H9 (cell line): ENCODE data around the gene LINGO3. TPM values are rescaled to one million over a fixed set of nuclear protein-coding genes. Genes with fewer than 3 reads are reported as not detected.

Experiments
- DNase-seq: peaks from one replicate; pipeline ENCODE4 v3.0.0-alpha.2; 2017
- H2AFZ ChIP-seq: one replicate; pipeline ENCODE4 v1.6.1; 2013; ENCODE audit warnings: mild to moderate bottlenecking, low read length, control low read depth, moderate library complexity
- H2AK5ac ChIP-seq: 2 replicates; pipeline ENCODE4 v1.6.1; 2013; ENCODE audit warnings: low read length, control low read depth, mixed read lengths; ENCODE audit not compliant: insufficient read length
- H2BK120ac ChIP-seq: one replicate; pipeline ENCODE4 v1.6.1; 2013; ENCODE audit warnings: low read depth, mild to moderate bottlenecking, low read length, control low read depth, inconsistent platforms; ENCODE audit not compliant: poor library complexity, severe bottlenecking
- H2BK12ac ChIP-seq: 2 replicates; pipeline ENCODE4 v1.6.1; 2013; ENCODE audit warnings: low read length, control low read depth, mixed read lengths, low read depth; ENCODE audit not compliant: insufficient read length
- H2BK15ac ChIP-seq: 2 replicates; pipeline ENCODE4 v1.6.1; 2013; ENCODE audit warnings: low read depth, low read length, control low read depth
- H2BK20ac ChIP-seq: one replicate; pipeline ENCODE4 v1.6.1; 2013; ENCODE audit warnings: low read depth, mild to moderate bottlenecking, low read length, control low read depth, inconsistent platforms; ENCODE audit not compliant: poor library complexity, severe bottlenecking
- H2BK5ac ChIP-seq: 2 replicates; pipeline ENCODE4 v1.6.1; 2013; ENCODE audit warnings: low read length, control low read depth, mixed read lengths; ENCODE audit not compliant: insufficient read length
- H3K14ac ChIP-seq: 2 replicates; pipeline ENCODE4 v1.6.1; 2013; ENCODE audit warnings: low read length, control low read depth; ENCODE audit not compliant: insufficient read depth
- H3K18ac ChIP-seq: 2 replicates; pipeline ENCODE4 v1.6.1; 2013; ENCODE audit warnings: low read depth, mild to moderate bottlenecking, mixed read lengths, low read length, control low read depth; ENCODE audit not compliant: insufficient read length
- H3K23ac ChIP-seq: 2 replicates; pipeline ENCODE4 v1.6.1; 2013; ENCODE audit warnings: low read length, control low read depth, mixed read lengths, low read depth; ENCODE audit not compliant: insufficient read length
- H3K23me2 ChIP-seq: 2 replicates; pipeline ENCODE4 v1.6.1; 2013; ENCODE audit warnings: low read depth, mild to moderate bottlenecking, mixed read lengths, low read length, control low read depth; ENCODE audit not compliant: insufficient read length, poor library complexity, severe bottlenecking
- H3K27ac ChIP-seq: 2 replicates; pipeline ENCODE4 v1.5.1; 2013; ENCODE audit warnings: low read length, control low read depth, mixed read lengths, low read depth; ENCODE audit not compliant: insufficient read length
- H3K27me3 ChIP-seq: 2 replicates; pipeline ENCODE4 v1.6.1; 2013; ENCODE audit warnings: low read length, control low read depth, inconsistent platforms; ENCODE audit not compliant: insufficient read depth
- H3K4ac ChIP-seq: 2 replicates; pipeline ENCODE4 v1.6.1; 2013; ENCODE audit warnings: low read depth, mild to moderate bottlenecking, control low read depth, inconsistent platforms, low read length, moderate library complexity
- H3K4me1 ChIP-seq: 2 replicates; pipeline ENCODE4 v1.6.1; 2013; ENCODE audit warnings: low read length, control low read depth, inconsistent platforms; ENCODE audit not compliant: insufficient read depth
- H3K4me2 ChIP-seq: 2 replicates; pipeline ENCODE4 v1.6.1; 2013; ENCODE audit warnings: low read length, control low read depth, mixed read lengths; ENCODE audit not compliant: insufficient read length, insufficient read depth
- H3K56ac ChIP-seq: 2 replicates; pipeline ENCODE4 v1.6.1; 2013; ENCODE audit warnings: low read depth, mild to moderate bottlenecking, mixed read lengths, low read length, control low read depth; ENCODE audit not compliant: insufficient read length
- H3K79me1 ChIP-seq: 2 replicates; pipeline ENCODE4 v1.6.1; 2013; ENCODE audit warnings: low read depth, mild to moderate bottlenecking, moderate library complexity, low read length, control low read depth, inconsistent platforms; ENCODE audit not compliant: insufficient read depth, poor library complexity, severe bottlenecking
- H3K79me2 ChIP-seq: 2 replicates; pipeline ENCODE4 v1.6.1; 2013; ENCODE audit warnings: low read length, control low read depth, inconsistent platforms; ENCODE audit not compliant: insufficient read depth
- H3K9ac ChIP-seq: 2 replicates; pipeline ENCODE4 v1.6.1; 2013; ENCODE audit warnings: low read length, control low read depth, mixed read lengths; ENCODE audit not compliant: insufficient read length; ENCODE audit errors: extremely low read depth
- H3K9me3 ChIP-seq: one replicate; pipeline ENCODE4 v1.6.1; 2013; ENCODE audit warnings: low read depth, low read length, inconsistent platforms; ENCODE audit not compliant: control insufficient read depth
- H3T11ph ChIP-seq: one replicate; pipeline ENCODE4 v1.6.1; 2013; ENCODE audit warnings: mild to moderate bottlenecking, low read length, control low read depth, inconsistent platforms
- H4K20me1 ChIP-seq: one replicate; pipeline ENCODE4 v1.6.1; 2013; ENCODE audit not compliant: control insufficient read depth, insufficient read length, insufficient read depth
- H4K5ac ChIP-seq: 2 replicates; pipeline ENCODE4 v1.6.1; 2013; ENCODE audit warnings: low read depth, mild to moderate bottlenecking, mixed read lengths, low read length, control low read depth; ENCODE audit not compliant: insufficient read length
- H4K8ac ChIP-seq: replicated peaks from 2 replicates; pipeline ENCODE4 v1.6.1; 2013; ENCODE audit warnings: low read length, control low read depth, mixed read lengths, low read depth; ENCODE audit not compliant: insufficient read length
- H4K91ac ChIP-seq: 2 replicates; pipeline ENCODE4 v1.6.1; 2013; ENCODE audit warnings: low read depth, mild to moderate bottlenecking, moderate library complexity, mixed read lengths, low read length, control low read depth; ENCODE audit not compliant: insufficient read length
- H3K27ac Mint-ChIP-seq, 3 experiments: 2 replicates in 2 of 3; 3 replicates in 1 of 3; pipeline ENCODE4 v1.8.0; 2020 to 2021; ENCODE audit warnings: mixed read lengths in 3 of 3, mild to moderate bottlenecking in 1 of 3, moderate library complexity in 1 of 3
- H3K27me3 Mint-ChIP-seq: 2 replicates; pipeline ENCODE4 v1.8.0; 2021; ENCODE audit warnings: low read depth, mild to moderate bottlenecking, moderate library complexity, mixed read lengths
- H3K36me3 Mint-ChIP-seq, 3 experiments: 2 replicates in 2 of 3; 3 replicates in 1 of 3; pipeline ENCODE4 v1.8.0; 2020 to 2021; ENCODE audit warnings: low read depth in 3 of 3, mixed read lengths in 3 of 3; ENCODE audit not compliant: insufficient read depth in 1 of 3
- H3K4me1 Mint-ChIP-seq, 2 experiments: 2 replicates each; pipeline ENCODE4 v1.8.0; 2020; ENCODE audit warnings: mixed read lengths in 2 of 2
- H3K4me3 Mint-ChIP-seq, 2 experiments: 2 replicates in 1 of 2; 3 replicates in 1 of 2; pipeline ENCODE4 v1.8.0; 2020 to 2021; ENCODE audit warnings: mild to moderate bottlenecking in 2 of 2, mixed read lengths in 2 of 2, moderate library complexity in 1 of 2
- H3K9me3 Mint-ChIP-seq, 2 experiments: 2 replicates in 1 of 2; 3 replicates in 1 of 2; pipeline ENCODE4 v1.8.0; 2020; ENCODE audit warnings: mild to moderate bottlenecking in 2 of 2, mixed read lengths in 2 of 2, moderate library complexity in 1 of 2
- CTCF ChIP-seq: fragments of 200-600 bp; sonication (generic); conservative IDR thresholded peaks from 3 replicates; pipeline ENCODE4 v1.8.0; 2021; ENCODE audit warnings: antibody characterized with exemption, mild to moderate bottlenecking
- WGBS: extraction: QIAGEN DNeasy Blood & Tissue Kit; methylation state at CpG from one replicate; pipeline ENCODE4 v1.1.7; 2013; ENCODE audit warnings: missing lambda C conversion rate, low lambda C conversion rate, mixed read lengths; ENCODE audit not compliant: insufficient read length; ENCODE audit errors: extremely low coverage; 5-methylcytosine and 5-hydroxymethylcytosine counted together
- total RNA-seq: library from RNA; stranded (reverse); gene quantifications from 2 replicates; pipeline ENCODE4 v1.2.1, GENCODE V29; 2021

Gene LINGO3
- total RNA-seq, 1 experiment from 2014 or later, result 0.28 TPM

GRCh38 chr19:2353159-2353886 is 45.4 kb upstream of the LINGO3 start:
- no peaks in the 10 kb centered on the region for H3K23me2 ChIP-seq
- no peak overlapping the region for H2BK20ac ChIP-seq
- TF ChIP-seq CTCF, result no peak
- Mint-ChIP-seq H3K4me3 (no peak overlapping the region), H3K27me3 (peaks cover 3% of the 10 kb centered on the region), H3K36me3 (peaks cover 0 to 2% (median 0%) of the 10 kb centered on the region in 3 experiments; a peak in 1 of 7 replicates), H3K27ac (no peak overlapping the region), H3K4me1 (no peaks in the 10 kb centered on the region), H3K9me3 (no peaks in the 10 kb centered on the region)
- H4K5ac ChIP-seq, result no peak overlapping the region
- no peak overlapping the region for H3T11ph ChIP-seq
- no CpG with 5 or more reads among the region's 45 CpGs for WGBS
- H3K79me1 ChIP-seq, result no peaks in the 10 kb centered on the region
- no peaks in the 10 kb centered on the region for H3K4me1 ChIP-seq
- no peak overlapping the region for H3K4ac ChIP-seq
- no peak for DNase-seq
- no peaks in the 10 kb centered on the region for H3K27me3 ChIP-seq
- no peak overlapping the region for H4K91ac ChIP-seq
- no peak overlapping the region for H2BK15ac ChIP-seq
- no peak overlapping the region for H4K8ac ChIP-seq
- H3K4me2 ChIP-seq, result no peak overlapping the region
- no peaks in the 10 kb centered on the region for H3K9me3 ChIP-seq
- H3K18ac ChIP-seq, result no peak overlapping the region
- H3K23ac ChIP-seq, result no peak overlapping the region
- H4K20me1 ChIP-seq, result no peaks in the 10 kb centered on the region
- no peak overlapping the region for H2BK5ac ChIP-seq
- no peak overlapping the region for H2BK12ac ChIP-seq
- H2AK5ac ChIP-seq, result no peak overlapping the region
- H2BK120ac ChIP-seq, result no peak overlapping the region
- no peak overlapping the region for H3K14ac ChIP-seq
- H3K9ac ChIP-seq, result no peak overlapping the region
- no peak overlapping the region for H2AFZ ChIP-seq
- H3K56ac ChIP-seq, result no peak overlapping the region
- no peak overlapping the region for H3K27ac ChIP-seq
- no peaks in the 10 kb centered on the region for H3K79me2 ChIP-seq
